HG02973 (cell line): ENCODE measurements around the gene ZSCAN16.

Source experiments
- ATAC-seq: cut with Tn5 transposase; IDR thresholded peaks from one replicate; pipeline ENCODE4 v1.9.1; 2021; ENCODE audit warnings: moderate library complexity; ENCODE audit not compliant: unreplicated experiment

The ZSCAN16 gene

DNA sequence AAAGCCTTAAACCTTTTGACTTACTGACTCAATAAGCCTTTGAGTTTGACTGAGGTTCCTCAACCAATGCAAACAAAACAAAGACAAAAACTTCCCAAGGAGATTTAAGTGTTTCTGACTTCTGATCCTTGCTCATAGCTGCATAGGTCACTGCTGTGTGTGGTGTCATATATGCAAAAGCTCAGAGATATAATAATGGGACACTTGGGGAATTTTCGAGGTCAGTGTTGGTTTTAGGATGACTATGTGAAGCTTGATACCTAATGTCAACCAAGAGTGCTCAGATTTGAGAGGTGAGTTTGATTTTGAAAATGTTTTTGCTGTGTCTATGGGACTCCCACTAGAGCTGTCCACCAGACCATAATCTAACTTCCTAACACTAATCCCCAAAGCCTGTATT, 43.5 kb downstream of the ZSCAN16 start:
- ATAC-seq: no peak

- no peak for ATAC-seq
Measured at GRCh38 chr6:28171271-28171670, 46.9 kb downstream of the ZSCAN16 start.

- ATAC-seq: no peak
Measured at GRCh38 chr6:28172006-28172405, 47.6 kb downstream of the ZSCAN16 start.

GRCh38 chr6:28176373-28176772, 52.0 kb downstream of the ZSCAN16 start:
- no peak for ATAC-seq
